Measurements from ENCODE around the gene CXCR2.

GRCh38 chr2:218089259-218089658 is 36.6 kb upstream of the CXCR2 start:
- no peak for TF ChIP-seq ZNF274 (IDR thresholded peaks at IDR 0.05; ENCODE audit: low read depth, low read length)
- TF ChIP-seq YY1 (IDR thresholded peaks at IDR 0.05; ENCODE audit: insufficient read depth, insufficient read length) = no peak

Measured in NT2/D1 (cell line).